GM21367 (cell line): ENCODE measurements around the gene C6orf89.
A peak's percentile ranks its signal among the peaks of the same experiment; 100 is the strongest.

Source experiments
- ATAC-seq: cut with Tn5 transposase; IDR thresholded peaks from one replicate; pipeline ENCODE4 v1.9.1; 2021; ENCODE audit not compliant: unreplicated experiment

The C6orf89 gene, protein sequence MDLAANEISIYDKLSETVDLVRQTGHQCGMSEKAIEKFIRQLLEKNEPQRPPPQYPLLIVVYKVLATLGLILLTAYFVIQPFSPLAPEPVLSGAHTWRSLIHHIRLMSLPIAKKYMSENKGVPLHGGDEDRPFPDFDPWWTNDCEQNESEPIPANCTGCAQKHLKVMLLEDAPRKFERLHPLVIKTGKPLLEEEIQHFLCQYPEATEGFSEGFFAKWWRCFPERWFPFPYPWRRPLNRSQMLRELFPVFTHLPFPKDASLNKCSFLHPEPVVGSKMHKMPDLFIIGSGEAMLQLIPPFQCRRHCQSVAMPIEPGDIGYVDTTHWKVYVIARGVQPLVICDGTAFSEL

DNA sequence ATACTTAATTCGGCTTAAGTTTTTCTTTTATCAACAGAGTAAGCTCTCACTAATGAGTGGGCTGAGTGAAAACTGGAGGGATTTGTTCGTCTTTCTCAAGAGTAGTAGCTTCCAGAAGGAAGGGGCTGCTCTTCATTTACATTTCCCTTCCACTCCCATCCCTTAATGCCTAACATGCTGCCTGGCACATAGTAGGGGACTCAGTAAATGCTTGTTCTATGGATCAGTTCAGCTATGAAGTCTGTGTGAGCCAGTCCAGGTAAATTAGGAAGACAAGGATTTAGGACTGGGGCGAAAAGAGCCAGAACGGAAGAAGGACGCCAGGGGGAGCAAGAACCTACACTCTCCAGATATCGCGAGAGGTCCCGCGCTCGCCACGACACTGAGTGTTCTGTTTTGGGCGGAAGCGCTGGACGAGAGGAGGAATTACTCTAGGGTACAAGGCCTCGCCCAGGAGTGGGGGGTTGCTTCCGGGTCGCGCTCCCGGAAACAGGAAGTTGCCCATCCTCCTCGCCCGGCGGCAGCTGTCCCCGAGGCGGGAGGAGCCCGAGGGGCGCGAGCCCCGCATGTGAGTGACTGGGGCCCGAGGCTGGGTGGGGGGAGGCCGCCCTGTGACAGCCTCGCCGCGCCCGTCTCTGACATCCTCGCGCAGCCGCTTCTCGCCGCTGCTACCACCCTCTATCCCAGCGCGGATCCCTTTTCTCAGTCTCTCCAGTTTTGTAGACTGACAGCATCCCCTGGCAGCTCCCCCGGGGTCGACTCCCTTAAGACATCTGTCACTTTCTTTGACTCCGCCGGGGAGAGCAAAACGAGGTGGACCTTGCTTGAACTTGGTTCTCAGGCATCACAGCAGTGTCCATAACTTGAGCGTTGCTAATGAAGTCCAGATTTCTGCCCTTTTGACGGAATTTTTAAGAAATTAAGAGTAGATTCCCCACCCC lies at the start of gene C6orf89:
TSS of gene C6orf89 (plus strand) at position 492 of the 941 bp plus-strand sequence. CDS start 13,493 bp downstream, outside the sequence.
- peak; percentile 90 for ATAC-seq

DNA sequence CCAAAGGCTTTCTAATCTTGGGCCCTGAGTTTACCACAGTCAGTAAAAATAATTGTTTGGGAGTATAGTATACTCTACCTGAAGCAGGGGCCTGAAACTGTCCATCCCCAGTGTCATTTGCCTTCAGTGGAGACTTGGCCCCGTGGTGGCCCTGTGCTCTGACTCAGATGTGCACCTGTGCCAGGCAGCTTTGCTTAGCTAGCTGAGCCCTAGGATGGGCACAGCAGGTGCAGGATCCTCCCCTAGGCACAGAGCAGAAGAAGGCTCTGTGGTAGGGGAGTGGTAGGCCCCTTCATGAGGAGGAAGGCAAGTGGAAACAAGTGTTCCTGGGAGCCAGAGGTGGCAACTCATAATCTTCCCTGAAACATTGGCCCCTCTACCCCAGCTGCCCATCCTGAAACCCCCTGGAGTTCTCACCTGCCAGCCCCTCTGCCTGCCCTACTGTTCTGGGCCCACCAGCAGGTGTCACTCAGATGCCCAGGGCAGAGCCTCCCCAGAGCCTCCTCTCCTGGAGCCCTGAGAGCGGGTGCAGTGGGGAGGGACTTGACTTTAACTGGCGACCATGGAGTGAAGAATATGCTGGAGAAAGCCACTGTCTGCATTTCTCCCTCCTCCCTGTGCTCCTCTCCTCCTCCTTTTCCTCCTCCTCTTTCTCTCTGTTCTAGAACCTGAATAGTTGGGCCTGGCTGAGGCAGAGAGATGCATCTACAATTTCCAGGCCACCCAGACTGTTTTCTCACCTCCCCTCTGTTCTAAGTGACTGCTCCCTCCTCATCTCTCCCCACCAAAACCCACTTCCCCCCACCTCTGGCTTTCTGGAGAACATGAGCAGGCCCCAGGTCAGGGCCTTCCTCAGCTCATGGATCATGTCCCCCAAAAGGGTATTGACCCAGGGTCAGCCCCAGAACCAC lies 49.4 kb upstream of the C6orf89 start:
- ATAC-seq, result no peak

DNA sequence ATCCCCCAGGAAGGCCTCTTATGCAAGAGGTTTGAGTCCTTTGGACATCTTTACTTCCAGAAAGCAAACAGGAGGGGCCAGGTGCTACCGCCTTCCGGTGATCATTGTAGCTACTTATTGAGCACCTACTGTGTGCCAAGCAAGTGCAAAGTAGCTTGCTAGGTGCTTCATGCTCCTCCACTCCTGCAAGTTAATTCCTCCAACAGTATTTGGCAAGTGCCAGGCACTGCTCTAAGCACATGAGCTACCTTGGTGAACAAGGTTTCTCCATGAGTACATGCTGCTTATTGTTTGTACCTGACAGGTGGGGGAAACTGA lies 48.8 kb upstream of the C6orf89 start:
- no peak for ATAC-seq

DNA sequence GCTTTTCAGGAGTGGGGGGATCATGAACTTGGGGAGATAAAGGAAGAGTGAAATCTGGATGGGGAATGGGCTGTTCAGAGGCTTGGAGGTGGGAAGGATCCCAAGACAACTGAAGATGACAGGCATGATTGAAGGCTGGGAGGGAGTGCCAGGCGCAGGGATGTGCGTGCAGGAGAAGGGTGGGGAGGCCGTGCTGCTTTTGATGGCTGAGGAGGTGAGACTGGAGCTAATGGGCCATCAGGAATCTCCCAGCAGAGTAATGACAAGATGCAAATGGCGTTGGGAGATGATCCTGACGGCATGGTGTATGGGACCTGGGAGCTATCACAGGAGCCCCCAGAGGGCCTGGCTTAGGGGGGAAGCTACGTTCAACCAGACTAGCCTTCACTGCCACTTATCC lies 48.1 kb upstream of the C6orf89 start:
- ATAC-seq, result no peak

DNA sequence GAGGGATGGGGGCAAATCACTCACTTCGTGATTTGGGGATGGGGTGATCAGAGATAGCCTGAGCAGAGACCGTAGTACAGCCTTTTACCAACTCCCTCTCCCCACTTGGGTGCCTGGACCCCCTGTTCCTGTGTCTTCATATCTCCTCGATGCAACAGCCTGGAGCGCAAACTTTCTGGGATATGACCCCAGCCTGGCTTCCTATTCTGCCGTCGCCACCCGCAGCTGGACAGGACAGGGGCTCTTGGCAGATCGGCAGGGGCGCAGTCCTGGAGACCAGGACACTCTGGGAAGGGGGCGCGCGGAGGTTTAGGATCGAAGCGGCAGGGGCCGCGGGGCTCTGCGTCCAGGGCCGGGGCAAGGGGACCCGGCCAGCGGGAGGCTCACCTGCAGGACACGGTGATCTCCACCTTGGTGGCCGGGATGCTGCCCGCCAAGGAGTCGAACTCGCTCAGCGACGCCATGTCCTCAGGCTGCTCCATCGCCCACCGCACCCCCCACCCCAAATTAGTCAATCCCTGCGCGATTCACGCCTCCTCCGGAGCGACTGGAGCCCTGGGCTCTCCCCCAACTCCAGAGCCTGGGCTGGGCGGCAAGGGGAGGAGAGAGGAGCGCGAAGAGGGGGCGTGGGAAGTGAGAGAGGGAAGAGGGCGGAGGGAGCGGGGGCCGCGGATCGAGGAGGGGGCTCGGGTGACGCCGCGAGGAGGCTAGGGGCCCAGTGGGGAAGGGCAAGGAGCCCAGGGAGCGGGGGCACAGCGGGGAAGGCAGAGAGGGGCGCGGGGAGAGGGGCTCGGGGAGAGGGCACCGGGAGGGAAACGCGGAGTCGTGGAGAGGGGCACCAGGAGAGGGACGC lies 46.6 kb upstream of the C6orf89 start, which contains the start of gene CPNE5:
TSS of gene CPNE5 (minus strand) at position 549 of the 853 bp plus-strand sequence. CDS start at position 482, 67 bp downstream.
- ATAC-seq, result no peak

DNA sequence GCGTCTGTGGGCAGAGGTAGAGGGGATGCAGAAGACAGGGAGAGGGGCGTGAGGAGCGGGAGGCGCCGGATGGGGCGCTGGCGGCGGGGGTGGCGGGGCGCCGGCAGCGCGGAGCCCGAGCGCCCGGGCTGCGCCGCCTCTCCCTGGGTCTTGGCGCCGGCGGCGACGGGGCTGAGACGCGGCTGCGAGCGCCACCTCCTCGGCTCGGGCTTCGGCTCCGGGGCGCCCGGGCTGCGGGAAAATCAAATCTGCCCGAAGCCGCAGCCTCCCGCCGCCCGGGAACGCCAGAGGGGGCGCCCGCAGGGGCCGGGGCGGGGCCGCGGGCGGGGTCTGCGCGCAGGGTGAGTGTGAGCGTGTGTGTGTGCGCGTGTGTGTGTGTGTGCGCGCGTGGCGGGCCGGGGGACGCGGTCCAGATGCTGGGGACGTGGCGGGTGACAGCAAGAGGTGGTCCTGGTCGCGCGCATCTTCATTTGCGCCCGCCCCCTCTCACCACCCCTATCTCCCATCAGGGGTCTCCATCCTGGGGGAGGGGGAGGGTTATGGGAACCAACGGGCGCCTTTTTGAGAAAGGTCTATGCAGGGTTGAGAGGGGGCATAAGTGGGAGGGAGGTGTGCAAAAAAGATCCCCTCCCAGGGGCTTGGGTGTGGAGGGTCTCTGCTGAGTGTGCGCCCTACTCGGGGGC lies 45.9 kb upstream of the C6orf89 start:
- ATAC-seq, result no peak

DNA sequence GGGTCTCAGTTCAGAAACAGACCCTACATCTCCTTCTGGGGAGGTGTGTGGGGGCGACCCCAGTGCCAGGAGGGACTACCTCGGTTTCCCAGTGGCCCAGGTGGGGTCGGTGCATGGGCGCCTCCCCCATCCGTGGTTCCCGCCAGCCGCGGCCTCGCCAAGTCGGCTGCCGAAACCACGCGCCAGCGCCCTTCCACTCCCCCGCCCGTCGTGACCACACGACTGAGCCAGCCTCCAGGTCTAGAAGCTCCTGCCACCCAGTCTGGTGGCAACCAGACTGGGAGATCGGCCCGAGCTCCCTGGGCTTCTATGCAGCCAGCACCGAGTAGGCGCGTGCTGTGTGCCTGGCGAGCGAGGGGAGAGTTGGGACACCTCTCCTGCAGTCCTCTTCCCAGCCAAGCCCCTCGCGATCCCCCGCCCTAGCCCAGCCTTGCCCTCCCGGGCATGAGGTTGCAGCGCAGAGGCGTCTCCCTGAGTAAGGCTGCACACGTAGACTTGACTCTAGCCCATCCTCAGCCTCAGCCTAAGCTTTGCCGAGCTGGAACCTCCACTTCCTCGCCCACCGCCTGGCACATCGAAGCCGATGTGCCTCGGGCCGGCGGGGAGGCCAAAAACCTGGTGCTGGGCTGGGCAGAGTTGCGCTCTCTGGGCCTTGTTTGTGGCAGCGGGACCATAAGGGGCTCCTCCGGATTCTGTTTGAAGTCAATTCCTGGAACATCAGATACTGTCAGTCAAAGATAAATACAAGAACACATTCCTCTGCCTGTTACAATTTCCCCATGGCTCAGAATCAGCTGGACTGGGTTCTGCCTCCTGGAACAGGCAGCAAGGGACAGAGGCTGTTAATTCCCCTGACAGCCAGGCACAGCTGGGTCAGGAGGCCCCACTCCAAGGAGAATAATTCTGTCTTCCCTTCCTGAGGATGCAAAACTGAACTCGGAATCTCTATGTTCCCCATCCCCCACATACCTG lies 45.0 kb upstream of the C6orf89 start:
- no peak for ATAC-seq

DNA sequence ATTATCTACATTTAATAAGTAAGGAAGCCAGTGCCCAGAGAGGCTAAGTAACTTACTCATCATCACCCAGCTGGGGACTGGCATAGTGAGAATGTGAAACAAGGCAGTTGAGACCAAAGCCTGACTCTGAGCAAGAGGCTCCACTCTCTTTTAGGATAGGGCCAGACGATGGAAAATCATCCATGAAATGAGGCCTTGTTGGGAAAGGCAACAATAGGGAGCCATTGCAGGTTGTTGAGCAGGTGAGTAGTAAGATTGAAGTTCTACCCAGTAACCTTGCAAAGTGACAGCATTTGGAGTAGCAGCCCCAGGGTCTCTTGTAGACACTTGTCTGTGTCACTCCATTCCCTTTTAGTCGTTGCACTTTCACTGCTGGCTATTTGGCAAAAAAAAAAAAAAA lies 44.0 kb upstream of the C6orf89 start:
- no peak for ATAC-seq

DNA sequence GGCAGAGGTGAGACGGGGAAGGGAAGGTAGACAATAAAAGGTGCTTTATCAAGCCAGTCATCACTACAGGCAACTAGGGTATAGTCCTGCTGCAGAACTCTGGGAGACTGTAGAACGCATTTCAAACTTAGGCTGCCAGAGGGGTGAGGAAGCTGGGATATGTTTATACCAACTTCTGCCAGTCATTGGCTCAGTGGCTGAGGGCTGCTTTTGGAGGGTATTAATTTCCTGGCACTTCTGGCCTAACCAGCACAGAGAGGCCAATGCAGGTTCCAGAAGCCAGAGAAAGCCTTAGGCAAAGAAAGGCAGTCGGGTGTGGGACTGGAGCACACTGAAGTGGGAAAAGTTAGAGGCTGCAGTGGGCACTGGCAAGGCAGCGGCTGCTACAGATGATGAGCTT lies 42.6 kb upstream of the C6orf89 start:
- ATAC-seq, result no peak

DNA sequence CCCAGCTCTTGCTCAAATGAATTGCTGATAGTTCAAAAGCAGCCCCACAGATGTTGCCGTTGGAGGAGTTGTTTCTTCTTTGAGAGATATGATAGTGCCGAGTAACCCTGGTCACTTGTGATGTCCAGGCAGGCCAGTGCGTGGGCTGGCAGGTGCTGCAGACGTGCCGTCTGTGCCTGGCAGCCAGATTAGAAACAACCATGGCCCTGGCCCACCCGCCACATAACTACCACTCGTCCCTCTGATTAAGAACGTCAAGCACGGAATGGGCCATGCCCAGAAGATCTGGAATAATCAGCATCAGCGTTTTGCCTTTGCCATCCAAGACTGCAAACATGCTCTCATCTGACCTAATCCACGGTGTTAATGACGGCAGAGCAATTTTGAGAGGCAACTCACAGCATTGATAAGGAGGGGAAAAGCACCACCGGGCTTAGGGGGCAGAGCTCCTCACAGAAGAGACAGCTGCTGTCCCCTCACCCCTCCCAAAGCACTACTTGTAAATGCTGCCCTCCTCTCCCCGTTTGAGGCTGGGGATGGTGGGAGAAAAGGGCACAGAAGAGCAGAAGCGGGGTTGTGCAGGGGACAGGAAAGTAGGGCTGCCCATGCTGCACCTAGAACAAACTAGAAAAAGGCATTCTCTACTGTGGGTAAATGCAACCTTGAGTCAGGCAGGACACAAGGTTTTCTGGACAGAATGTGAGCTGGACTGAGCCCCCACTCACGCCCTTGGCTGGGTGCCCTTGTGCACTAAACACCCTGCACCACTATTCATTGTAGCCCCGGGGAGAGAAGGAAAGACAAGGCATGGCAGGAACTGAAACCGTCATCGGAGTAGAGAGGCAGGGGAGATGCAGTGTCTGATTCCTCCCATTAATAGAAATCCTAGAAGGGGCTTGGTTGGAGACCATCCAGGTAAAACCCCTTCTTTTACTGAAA lies 41.3 kb upstream of the C6orf89 start:
- no peak for ATAC-seq

DNA sequence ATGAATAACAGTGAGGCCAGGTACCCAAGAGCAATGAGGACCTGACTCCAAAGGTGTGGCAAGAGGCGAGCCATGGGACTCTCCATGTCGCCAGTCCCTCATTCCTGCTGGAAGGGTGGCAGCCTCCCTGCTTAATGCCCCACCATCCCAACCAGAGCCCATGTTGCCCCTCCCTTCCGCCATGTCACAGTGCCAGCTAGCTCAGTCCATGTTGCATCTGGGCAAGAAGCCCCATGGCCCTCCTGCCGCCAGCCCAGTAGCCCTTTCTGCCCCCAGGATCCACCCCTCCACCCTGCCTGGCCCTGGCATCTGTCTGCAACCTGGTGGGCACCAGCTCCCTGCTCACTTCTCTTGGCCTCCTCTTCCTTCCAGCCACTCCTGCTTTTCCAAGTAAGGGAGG lies 40.5 kb upstream of the C6orf89 start:
- ATAC-seq, result no peak

DNA sequence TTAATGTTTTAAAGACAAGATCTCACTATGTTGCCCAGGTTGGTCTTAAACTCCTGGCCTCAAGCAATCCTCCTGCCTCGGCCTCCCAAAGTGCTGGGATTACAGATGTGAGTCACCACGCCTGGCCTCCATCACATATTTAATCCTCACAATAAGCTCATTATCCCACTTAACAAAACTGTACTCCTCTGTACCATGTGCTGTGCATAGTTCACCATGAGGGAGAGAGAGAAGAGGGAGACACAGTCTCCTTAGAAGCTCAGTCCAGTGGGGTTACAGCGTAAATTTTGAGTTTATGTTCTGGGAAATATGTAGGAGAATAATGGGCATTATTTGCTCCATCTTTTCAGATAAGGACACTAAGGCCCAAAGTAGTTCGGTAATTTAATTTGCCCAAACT lies 38.6 kb upstream of the C6orf89 start:
- ATAC-seq, result no peak

DNA sequence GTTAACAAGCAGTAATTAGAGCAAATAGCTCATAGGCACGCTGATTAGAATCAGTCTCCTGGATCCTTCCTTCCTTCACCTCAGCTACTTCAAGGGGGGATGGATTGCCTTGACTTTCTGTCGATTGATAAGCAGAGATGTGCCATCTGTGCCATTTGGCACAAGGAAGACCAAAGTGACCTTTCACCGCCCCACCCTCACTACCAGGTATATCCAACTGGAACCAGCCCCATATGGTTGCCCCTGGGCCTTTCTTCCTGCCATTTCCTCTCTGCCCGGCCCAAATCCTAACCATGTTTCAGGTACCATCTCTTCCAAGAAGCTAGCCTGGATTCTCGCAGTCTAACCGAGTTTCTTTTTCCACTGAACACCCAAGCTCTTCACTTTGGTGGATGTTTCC lies 37.8 kb upstream of the C6orf89 start:
- ATAC-seq, result no peak

DNA sequence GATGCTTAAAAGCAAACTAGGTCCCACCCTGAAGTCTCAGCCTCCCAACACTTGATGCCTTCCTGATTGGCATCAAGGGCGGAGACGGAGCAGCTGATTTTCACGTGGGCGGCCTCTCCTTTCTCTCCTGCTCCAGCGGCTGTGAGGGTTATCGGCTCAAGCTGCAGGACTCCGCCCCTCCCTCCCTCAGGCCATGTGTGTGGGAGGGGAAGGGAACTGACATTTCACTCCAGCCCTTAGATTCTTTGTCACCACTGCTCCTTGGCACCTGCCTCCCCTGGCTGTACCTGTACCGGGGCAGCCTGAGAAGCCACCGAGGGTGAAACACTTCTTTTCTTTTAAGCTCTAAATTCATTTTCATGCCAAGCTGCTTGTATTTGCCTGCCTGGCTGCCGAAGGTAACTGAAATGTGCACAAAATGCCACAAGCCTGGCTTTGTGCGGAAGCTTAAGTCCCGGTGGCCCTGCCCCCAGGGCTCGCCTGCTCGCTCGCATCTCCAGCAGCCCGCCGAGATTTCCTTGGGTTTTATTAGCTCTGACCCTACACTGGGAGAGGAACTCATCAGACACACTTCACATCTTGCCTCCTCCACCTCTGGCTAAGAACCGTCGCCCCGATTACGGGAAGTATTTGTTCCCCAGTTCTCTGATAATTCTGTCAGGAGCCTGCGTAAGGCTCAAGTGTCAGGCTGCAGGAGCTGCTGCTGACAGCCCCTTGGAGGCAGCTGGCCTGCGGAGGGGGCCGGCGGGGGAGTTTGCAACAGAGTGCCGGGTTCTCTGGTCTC lies 36.9 kb upstream of the C6orf89 start:
- ATAC-seq, result no peak

DNA sequence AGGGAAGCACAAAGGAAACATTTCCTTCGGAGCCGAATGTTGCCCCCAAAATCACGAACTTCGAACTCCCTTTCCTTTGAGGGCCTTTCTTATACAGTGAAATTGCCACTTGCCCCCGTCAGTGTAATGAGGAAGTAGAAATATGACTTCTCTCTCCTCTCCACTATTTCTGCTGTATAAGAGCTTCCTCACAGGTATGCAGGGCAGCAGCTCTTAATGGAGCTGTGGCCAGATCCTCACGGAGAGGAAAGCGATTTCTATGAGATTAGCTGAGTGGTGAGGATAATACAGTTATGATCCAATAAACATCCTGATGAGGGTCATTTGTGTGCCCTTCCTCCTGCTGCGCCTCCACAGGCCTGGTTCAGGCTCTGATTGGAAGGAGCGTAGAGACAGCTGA lies 35.7 kb upstream of the C6orf89 start:
- no peak for ATAC-seq

DNA sequence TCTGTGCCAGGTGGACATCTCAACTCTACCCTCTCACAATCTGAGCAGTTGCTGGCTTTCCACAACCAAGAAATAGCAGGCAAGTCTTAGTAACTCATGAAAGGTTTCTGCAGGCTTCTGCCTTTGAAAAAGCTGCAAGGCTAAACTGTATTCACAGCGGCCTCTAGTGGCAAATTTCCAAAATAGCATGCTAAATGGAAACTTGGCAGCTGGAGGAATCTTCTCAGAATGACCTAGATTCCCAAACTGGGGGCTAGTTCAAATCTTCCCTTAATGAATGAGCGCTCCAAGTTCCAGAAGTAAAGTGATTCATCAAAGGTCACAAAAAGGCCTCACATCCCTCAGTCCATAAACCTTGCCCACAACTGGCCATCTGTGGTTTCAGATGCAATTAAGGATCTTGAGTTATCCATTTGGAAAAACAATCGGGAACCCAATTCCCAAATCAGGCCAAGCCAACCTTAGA lies 34.6 kb upstream of the C6orf89 start:
- no peak for ATAC-seq
